Esophagus (tissue), 2 donors: ENCODE data around the gene MRPS22. TPM values are rescaled to one million over a fixed set of nuclear protein-coding genes. Genes with fewer than 3 reads are reported as not detected.
"Not testable (repeated sequence)": the region's sequence is repeated elsewhere in the genome, so short reads cannot be mapped to it uniquely, and the experiment has no call there.

Experiments
- H3K27ac ChIP-seq, 2 donors: one replicate each; pipeline ENCODE4 v1.5.1; 2013; ENCODE audit warnings: low read depth in 2 of 2, mild to moderate bottlenecking in 2 of 2, inconsistent platforms in 1 of 2, low read length in 1 of 2, moderate library complexity in 1 of 2
- H3K27me3 ChIP-seq, 2 donors: one replicate each; pipeline ENCODE4 v1.6.1; 2013; ENCODE audit warnings: low read length in 2 of 2, control low read depth in 1 of 2, mild to moderate bottlenecking in 1 of 2; ENCODE audit not compliant: insufficient read depth in 2 of 2, control insufficient read depth in 1 of 2
- H3K36me3 ChIP-seq, 2 donors: one replicate each; pipeline ENCODE4 v1.6.1; 2013; ENCODE audit warnings: low read length in 1 of 2; ENCODE audit not compliant: control insufficient read depth in 2 of 2, insufficient read depth in 2 of 2
- H3K4me1 ChIP-seq, 2 donors: one replicate each; pipeline ENCODE4 v1.6.1; 2013; ENCODE audit warnings: low read length in 1 of 2; ENCODE audit not compliant: control insufficient read depth in 2 of 2, insufficient read depth in 2 of 2
- H3K4me3 ChIP-seq, 2 donors: one replicate each; pipeline ENCODE4 v1.5.1; 2013; ENCODE audit warnings: low read length in 2 of 2, mild to moderate bottlenecking in 2 of 2, low read depth in 1 of 2, moderate library complexity in 1 of 2
- H3K9me3 ChIP-seq, 2 donors: one replicate each; pipeline ENCODE4 v1.6.1; 2013; ENCODE audit warnings: mild to moderate bottlenecking in 2 of 2, low read depth in 1 of 2, low read length in 1 of 2, moderate library complexity in 1 of 2; ENCODE audit not compliant: control insufficient read depth in 2 of 2, insufficient read depth in 1 of 2
- WGBS, 2 donors: extraction: QIAGEN DNeasy Blood & Tissue Kit; methylation state at CpG; one replicate each; pipeline ENCODE4 v1.1.7; 2013; 5-methylcytosine and 5-hydroxymethylcytosine counted together
- polyA plus RNA-seq, 2 donors: library from polyadenylated mRNA; stranded (reverse); fragments of 200-250 nt; gene quantifications; one replicate each; pipeline ENCODE4 v1.2.3, GENCODE V29; 2013
- donor health status: healthy with polysubstance abuse.
- donor health status: Bipolar disorder and iron deficiency.

MRPS22 gene
- polyA plus RNA-seq, 2 donors = 39.0 to 57.5 TPM

- Histone ChIP-seq H3K4me1 (peaks cover 2 to 6% of the 10 kb centered on the region in 2 donors), H3K27me3 (peaks cover 2 to 3% of the 10 kb centered on the region in 2 donors), H3K36me3 (no peaks in the 10 kb centered on the region), H3K9me3 (no peaks in the 10 kb centered on the region), H3K4me3 (no peak overlapping the region), H3K27ac (no peak overlapping the region)
- WGBS, 2 donors = 79 to 81% methylated on average over 8 of the region's 8 CpGs
These were observed 16.0 kb upstream of the MRPS22 start for GRCh38 chr3:139327861-139328260.

DNA sequence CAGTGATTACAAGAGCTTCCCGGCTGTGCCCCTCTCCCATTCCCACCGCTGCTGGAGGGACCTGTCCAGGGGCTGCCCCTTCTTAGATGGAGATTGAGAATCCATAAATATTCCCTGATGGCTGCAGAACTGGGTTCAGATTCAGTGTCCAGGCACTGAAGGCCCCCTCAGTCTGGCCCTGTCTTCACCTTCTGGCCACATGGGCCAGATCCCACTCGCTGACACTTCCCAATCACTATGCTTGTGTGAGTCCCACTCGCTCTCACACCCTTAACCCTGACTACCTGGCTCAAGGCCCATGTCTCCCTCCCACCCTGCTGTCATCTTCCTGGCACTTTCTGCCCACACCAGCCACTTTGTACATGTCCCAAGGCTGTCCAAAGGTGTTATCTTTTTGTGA, 15.5 kb upstream of the MRPS22 start:
- peaks cover 2 to 6% of the 10 kb centered on the region in 2 donors for H3K4me1 ChIP-seq
- H3K4me3 ChIP-seq = no peak overlapping the region
- no peaks in the 10 kb centered on the region for H3K9me3 ChIP-seq
- 88 to 90% methylated on average over 4 of the region's 4 CpGs for WGBS, 2 donors
- H3K27me3 ChIP-seq = peaks cover 0 to 3% of the 10 kb centered on the region in 2 donors
- no peaks in the 10 kb centered on the region for H3K36me3 ChIP-seq
- no peak overlapping the region for H3K27ac ChIP-seq

DNA sequence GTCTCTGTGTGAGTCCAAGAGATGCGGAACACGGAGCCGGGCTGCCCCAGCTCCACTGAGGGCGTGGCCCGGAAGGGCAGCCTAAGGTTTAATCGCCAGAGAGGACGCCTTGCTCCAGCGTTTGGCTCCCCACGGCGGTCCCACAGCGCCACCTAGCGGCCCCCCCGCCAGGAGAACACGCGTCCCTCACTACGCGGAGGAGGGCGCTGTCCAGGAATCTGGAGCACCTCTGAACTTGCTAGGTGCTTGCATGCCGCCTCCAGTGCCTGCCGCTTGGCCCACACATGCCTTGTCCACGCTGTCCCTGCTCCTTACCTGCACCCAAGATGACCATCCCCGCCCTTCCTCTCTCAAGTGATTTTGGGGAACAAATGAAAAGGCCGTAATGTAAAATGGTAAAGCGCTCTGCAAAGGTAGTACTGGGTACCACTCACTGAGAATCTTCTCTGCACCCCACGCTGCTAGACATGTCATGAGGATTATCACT, 14.4 kb upstream of the MRPS22 start:
- Histone ChIP-seq H3K27me3 (peaks cover 0 to 3% of the 10 kb centered on the region in 2 donors), H3K36me3 (no peaks in the 10 kb centered on the region), H3K4me3 (peak overlapping the region in 1 of 2 donors; percentile 19), H3K9me3 (no peaks in the 10 kb centered on the region), H3K4me1 (peaks cover 2 to 6% of the 10 kb centered on the region in 2 donors), H3K27ac (no peak overlapping the region)
- WGBS, 2 donors = 9 to 10% methylated on average over 25 of the region's 25 CpGs

DNA sequence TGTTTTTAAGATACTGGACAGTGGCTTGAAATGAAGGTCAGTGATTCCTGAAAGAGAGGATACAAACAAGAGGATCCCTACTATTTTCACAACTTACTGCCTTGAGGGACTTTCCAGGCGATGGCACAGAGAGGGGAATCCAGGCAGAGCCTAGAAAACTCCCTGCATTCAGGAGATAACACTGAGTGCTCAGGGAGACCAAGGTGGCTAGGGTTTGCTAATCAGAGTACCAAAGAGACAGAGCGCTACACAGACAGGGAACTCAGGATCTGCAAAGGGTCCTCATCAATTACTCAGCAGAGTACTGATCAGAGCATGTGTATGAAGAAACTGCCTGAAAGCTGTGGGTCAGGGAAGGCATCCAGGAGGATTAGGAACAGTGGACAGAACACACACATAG, 11.7 kb upstream of the MRPS22 start:
- Histone ChIP-seq H3K9me3 (no peaks in the 10 kb centered on the region), H3K4me1 (peaks cover 2 to 6% of the 10 kb centered on the region in 2 donors), H3K36me3 (no peaks in the 10 kb centered on the region), H3K4me3 (no peak overlapping the region), H3K27me3 (peaks cover 0 to 3% of the 10 kb centered on the region in 2 donors), H3K27ac (no peak overlapping the region)
- 72% methylated on average over 2 of the region's 2 CpGs for WGBS, 2 donors

DNA sequence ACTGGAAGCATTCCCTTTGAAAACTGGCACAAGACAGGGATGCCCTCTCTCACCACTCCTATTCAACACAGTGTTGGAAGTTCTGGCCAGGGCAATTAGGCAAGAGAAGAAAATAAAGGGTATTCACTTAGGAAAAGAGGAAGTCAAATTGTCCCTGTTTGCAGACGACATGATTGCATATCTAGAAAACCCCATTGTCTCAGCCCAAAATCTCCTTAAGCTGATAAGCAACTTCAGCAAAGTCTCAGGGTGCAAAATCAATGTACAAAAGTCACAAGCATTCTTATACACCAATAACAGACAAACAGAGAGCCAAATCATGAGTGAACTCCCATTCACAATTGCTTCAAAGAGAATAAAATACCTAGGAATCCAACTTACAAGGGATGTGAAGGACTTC, 9.1 kb upstream of the MRPS22 start:
- WGBS, 2 donors = 58 to 67% methylated on average over 1 of the region's 1 CpG
- H3K4me3 ChIP-seq = not testable (repeated sequence)

DNA sequence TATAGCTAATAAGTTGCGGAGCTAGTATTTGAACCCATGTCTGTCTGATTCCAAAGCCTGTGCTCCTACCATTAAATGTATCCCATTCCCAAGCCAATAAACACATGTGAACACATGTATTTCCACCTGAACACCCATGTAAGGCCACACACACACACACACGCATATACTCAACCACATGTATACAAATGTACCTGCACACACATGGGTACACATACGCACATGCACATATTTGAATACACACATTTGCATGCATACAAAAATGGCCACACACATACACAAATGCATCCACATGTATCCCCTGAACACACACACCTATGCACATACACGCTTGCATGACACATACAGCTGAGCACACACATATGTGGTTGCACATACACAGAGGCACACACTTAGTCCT, 5.4 kb upstream of the MRPS22 start:
- Histone ChIP-seq H3K27ac (no peak overlapping the region), H3K4me3 (no peak overlapping the region), H3K36me3 (no peaks in the 10 kb centered on the region), H3K9me3 (no peaks in the 10 kb centered on the region), H3K4me1 (peaks cover 0 to under 1% of the 10 kb centered on the region in 2 donors), H3K27me3 (no peaks in the 10 kb centered on the region)
- 88 to 91% methylated on average over 4 of the region's 4 CpGs for WGBS, 2 donors

More for the DNA sequence above, 9.1 kb upstream of the MRPS22 start:
- not testable (repeated sequence) for H3K9me3 ChIP-seq, H3K27ac ChIP-seq, H3K36me3 ChIP-seq, H3K4me1 ChIP-seq, H3K27me3 ChIP-seq

DNA sequence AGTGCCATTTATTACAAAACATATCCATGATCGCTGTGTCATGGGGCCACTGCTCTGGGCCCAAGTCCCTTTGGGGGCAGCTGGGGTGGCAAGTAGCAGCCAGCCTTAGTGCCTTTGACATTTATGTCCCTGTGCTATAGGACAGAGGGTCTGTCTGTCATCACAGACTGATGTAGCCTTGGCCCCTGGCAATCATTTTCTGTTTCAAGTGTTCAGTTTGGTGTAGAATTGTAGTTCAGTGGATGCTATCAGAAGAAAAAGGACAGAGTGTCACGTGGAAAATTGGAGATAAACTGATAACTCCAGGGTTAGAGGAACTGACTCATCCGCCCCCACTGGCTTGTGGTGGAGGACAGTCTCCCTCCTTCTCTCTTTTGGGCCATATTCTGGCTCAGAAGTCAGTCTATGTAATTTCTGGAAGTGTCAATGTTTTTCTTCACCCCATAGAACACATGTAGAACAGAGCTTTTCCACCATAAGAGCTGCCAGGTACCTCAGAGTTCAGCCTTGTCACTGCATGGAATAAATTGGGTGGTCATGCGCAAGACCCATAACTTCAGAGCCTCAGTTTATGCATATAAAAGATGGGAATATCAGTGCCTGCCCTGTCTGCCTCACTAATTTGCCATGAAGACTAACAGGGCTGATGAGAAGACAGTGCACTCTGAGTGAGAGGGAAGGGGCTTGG, 4.5 kb upstream of the MRPS22 start:
- Histone ChIP-seq H3K4me3 (no peak overlapping the region), H3K27me3 (no peaks in the 10 kb centered on the region), H3K36me3 (no peaks in the 10 kb centered on the region), H3K4me1 (peaks cover 0 to 2% of the 10 kb centered on the region in 2 donors), H3K9me3 (no peaks in the 10 kb centered on the region), H3K27ac (no peak overlapping the region)
- 66 to 72% methylated on average over 4 of the region's 4 CpGs for WGBS, 2 donors

GRCh38 chr3:139340784-139341183, 3.0 kb upstream of the MRPS22 start:
- H3K4me1 ChIP-seq = peaks cover 0 to 2% of the 10 kb centered on the region in 2 donors
- H3K9me3 ChIP-seq = no peaks in the 10 kb centered on the region
- no peak overlapping the region for H3K27ac ChIP-seq
- no peak overlapping the region for H3K4me3 ChIP-seq
- no peaks in the 10 kb centered on the region for H3K36me3 ChIP-seq
- no peaks in the 10 kb centered on the region for H3K27me3 ChIP-seq

DNA sequence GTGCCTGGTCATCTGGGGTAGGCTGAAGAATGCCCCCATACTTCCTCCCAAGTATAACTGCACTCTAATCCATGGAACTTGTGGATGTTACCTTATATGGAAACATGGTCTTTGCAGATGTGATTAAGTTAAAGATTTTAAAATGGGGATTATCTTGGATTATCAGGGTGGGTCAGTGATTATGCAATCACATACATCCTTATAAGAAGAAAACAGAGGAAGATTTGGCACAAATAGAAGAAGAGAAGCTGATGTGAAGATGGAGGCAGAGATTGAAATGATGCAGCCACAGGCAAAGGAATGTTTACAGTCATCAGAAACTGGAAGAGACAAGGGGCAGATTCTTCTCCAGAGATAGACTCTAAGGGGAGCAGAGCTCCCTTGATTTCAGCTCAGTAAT, 1.8 kb upstream of the MRPS22 start:
- H3K27ac ChIP-seq = no peak overlapping the region
- no peaks in the 10 kb centered on the region for H3K27me3 ChIP-seq
- peaks cover 0 to 3% of the 10 kb centered on the region in 2 donors for H3K36me3 ChIP-seq
- no peaks in the 10 kb centered on the region for H3K9me3 ChIP-seq
- peaks cover 2 to 3% of the 10 kb centered on the region in 2 donors for H3K4me1 ChIP-seq
- no peak overlapping the region for H3K4me3 ChIP-seq

DNA sequence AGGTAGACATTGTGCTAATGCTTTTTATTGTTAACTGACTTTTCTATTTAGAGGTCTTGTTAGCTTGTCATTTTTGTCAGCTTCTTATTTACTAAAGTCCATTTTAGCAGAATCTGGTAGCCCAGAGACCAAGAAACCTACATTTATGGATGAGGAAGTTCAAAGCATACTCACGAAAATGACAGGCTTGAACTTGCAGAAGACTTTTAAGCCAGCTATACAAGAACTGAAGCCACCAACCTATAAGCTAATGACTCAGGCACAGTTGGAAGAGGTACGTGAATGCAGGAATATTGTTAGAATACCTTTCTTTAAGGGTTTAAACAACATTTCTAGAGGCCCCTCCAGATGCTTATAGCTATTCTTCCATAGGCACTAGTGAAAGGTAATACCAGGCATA, 3.0 kb downstream of the MRPS22 start:
- H3K27ac ChIP-seq = peak overlapping the region in 1 of 2 donors; percentile 31
- peaks cover 3 to 4% of the 10 kb centered on the region in 2 donors for H3K4me1 ChIP-seq
- H3K4me3 ChIP-seq = no peak overlapping the region
- 57 to 58% methylated on average over 2 of the region's 2 CpGs for WGBS, 2 donors
- H3K9me3 ChIP-seq = no peaks in the 10 kb centered on the region
- H3K36me3 ChIP-seq = peaks cover 8 to 12% of the 10 kb centered on the region in 2 donors
- H3K27me3 ChIP-seq = no peaks in the 10 kb centered on the region
